Spinal cord (tissue), 10 donors: Measurements from ENCODE around the gene PICK1. TPM values are rescaled to one million over a fixed set of nuclear protein-coding genes. Genes with fewer than 3 reads are reported as not detected.

Experiments
- DNase-seq, 6 donors: peaks; one replicate each; pipeline versions ENCODE4 v3.0.0 to v3.0.0-alpha.2; 2013 to 2015; ENCODE audit warnings: low spot score in 6 of 6, low read depth in 4 of 6
- H3K27ac ChIP-seq: one replicate; pipeline ENCODE4 v1.5.1; 2013; ENCODE audit warnings: low read depth, low read length, control low read depth
- H3K27me3 ChIP-seq: one replicate; pipeline ENCODE4 v1.6.1; 2013; ENCODE audit warnings: low read length; ENCODE audit not compliant: control insufficient read depth, insufficient read depth
- H3K36me3 ChIP-seq: one replicate; pipeline ENCODE4 v1.6.1; 2013; ENCODE audit warnings: low read length; ENCODE audit not compliant: control insufficient read depth, insufficient read depth
- H3K4me1 ChIP-seq: one replicate; pipeline ENCODE4 v1.6.1; 2013; ENCODE audit warnings: low read length; ENCODE audit not compliant: control insufficient read depth, insufficient read depth
- H3K4me3 ChIP-seq: one replicate; pipeline ENCODE4 v1.5.1; 2013; ENCODE audit warnings: low read depth, low read length, control low read depth
- H3K9me3 ChIP-seq: one replicate; pipeline ENCODE4 v1.6.1; 2013; ENCODE audit warnings: low read length; ENCODE audit not compliant: control insufficient read depth, insufficient read depth
- WGBS: methylation state at CpG from one replicate; pipeline ENCODE4 v1.1.5; 2013; ENCODE audit warnings: missing lambda C conversion rate; ENCODE audit not compliant: insufficient coverage; 5-methylcytosine and 5-hydroxymethylcytosine counted together
- long read RNA-seq, 4 donors: transcript quantifications; one replicate each; lab custom pipeline, GENCODE V29; 2026
- polyA plus RNA-seq, 2 donors: library from polyadenylated mRNA; unstranded; fragments of 120-200 nt; gene quantifications; one replicate each; pipeline ENCODE4 v1.2.1, GENCODE V29; 2013; ENCODE audit not compliant: insufficient read length in 2 of 2
- total RNA-seq, 2 donors: library from RNA; depleted of rRNA in 1 of 2; stranded (reverse); fragments of 120-200 nt in 1 of 2; fragments of >200 nt in 1 of 2; gene quantifications; one replicate each; pipeline versions ENCODE4 v1.2.3 to v1.2.4, GENCODE V29; 2013 to 2014
- donor health status: healthy.

The PICK1 gene
- total RNA-seq (10 to 100 TPM; 21.7 to 37.0 TPM), polyA plus RNA-seq (10 to 100 TPM; 32.8 to 48.6 TPM)
- long read RNA-seq, donor 1, partial matches to known transcripts: 9 of 15 reads
- long read RNA-seq, donor 1, other reads (novel, unspliced or antisense): 0 of 15 reads
- long read RNA-seq, donor 2, partial matches to known transcripts: 0 of 2 reads
- long read RNA-seq, donor 2, other reads (novel, unspliced or antisense): 0 of 2 reads
- long read RNA-seq, donor 3, partial matches to known transcripts: 0 of 1 reads
- long read RNA-seq, donor 3, other reads (novel, unspliced or antisense): 0 of 1 reads
- long read RNA-seq, donor 4, partial matches to known transcripts: 0 of 3 reads
- long read RNA-seq, donor 4, other reads (novel, unspliced or antisense): 0 of 3 reads

- Histone ChIP-seq H3K27me3 (no peaks in the 10 kb centered on the region), H3K4me1 (peaks cover 33% of the 10 kb centered on the region), H3K9me3 (no peaks in the 10 kb centered on the region), H3K36me3 (peaks cover 24% of the 10 kb centered on the region), H3K27ac (peak within 1 kb of the TSS; percentile 85), H3K4me3 (peak within 1 kb of the TSS; percentile 73)
- under 1% methylated on average over 35 of the region's 47 CpGs for WGBS
- DNase-seq: peak in 5 of 6 donors; percentile 83 to 99 (median 87)
Measured at GRCh38 chr22:38056969-38057891, at the start of gene PICK1. PICK1 (plus strand) TSS chr22:38057404; CDS start chr22:38057810, 406 bp downstream.

- Histone ChIP-seq H3K27ac (no peak overlapping the region), H3K4me3 (no peak overlapping the region), H3K9me3 (no peaks in the 10 kb centered on the region), H3K27me3 (no peaks in the 10 kb centered on the region), H3K36me3 (peaks cover 15% of the 10 kb centered on the region), H3K4me1 (peaks cover 17% of the 10 kb centered on the region)
- WGBS: 78% methylated on average over 10 of the region's 14 CpGs
- no peak for DNase-seq
Measured at GRCh38 chr22:38009000-38009806, 48.0 kb upstream of the PICK1 start.

DNA sequence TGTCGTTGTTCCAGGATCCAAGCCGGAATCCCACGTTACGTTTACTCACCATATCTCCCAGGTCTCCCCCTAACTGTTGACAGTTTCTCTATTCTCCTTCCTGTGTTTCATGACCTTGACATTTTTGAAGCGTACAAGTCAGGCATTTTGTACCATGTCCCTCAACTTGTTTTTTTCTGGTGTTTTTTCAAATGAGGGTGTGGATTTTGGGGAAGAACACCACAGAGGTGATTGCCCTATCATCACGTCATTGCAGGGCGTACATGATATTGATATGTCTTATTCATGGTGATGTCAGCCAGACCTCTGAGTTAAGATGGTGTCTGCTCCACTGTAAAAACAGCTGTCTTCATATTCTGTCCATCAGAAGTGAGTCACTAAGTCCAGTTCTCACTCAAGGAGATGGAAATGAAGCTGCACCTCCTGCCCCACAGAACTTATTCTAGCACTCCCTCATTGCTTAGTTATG, 44.6 kb upstream of the PICK1 start:
- peaks cover 1% of the 10 kb centered on the region for H3K36me3 ChIP-seq
- no peak overlapping the region for H3K4me3 ChIP-seq
- H3K27ac ChIP-seq: no peak overlapping the region
- peaks cover 28% of the 10 kb centered on the region for H3K4me1 ChIP-seq
- H3K27me3 ChIP-seq: no peaks in the 10 kb centered on the region
- no CpG with 5 or more reads among the region's 7 CpGs for WGBS
- DNase-seq: no peak
- no peaks in the 10 kb centered on the region for H3K9me3 ChIP-seq

DNA sequence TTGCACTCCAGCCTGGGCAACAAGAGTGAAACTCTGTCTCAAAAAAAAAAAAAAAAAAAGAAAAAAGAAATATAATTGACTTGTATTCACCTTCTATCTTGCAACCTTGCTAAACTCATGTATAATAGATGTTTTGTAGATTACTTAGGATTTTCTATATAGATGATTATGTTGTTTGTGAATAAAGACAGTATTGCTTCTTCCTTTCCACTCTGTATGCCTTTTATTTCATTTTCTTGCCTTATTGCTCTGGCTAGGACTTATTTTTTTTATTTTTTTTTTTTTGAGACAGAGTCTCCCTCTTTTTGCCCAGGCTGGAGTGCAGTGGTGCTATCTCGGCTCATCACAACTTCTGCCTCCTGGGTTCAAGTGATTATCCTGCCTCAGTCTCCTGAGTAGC, 43.1 kb upstream of the PICK1 start:
- Histone ChIP-seq H3K4me3 (no peak overlapping the region), H3K27ac (no peak overlapping the region), H3K27me3 (no peaks in the 10 kb centered on the region), H3K36me3 (peaks cover 6% of the 10 kb centered on the region), H3K4me1 (peaks cover 40% of the 10 kb centered on the region), H3K9me3 (no peaks in the 10 kb centered on the region)
- 100% methylated on average over 1 of the region's 1 CpG for WGBS
- no peak for DNase-seq

GRCh38 chr22:38016182-38017151, 40.7 kb upstream of the PICK1 start:
- Histone ChIP-seq H3K27ac (peak overlapping the region; percentile 94), H3K36me3 (peaks cover 11% of the 10 kb centered on the region), H3K9me3 (no peaks in the 10 kb centered on the region), H3K27me3 (no peaks in the 10 kb centered on the region), H3K4me1 (peaks cover 55% of the 10 kb centered on the region), H3K4me3 (no peak overlapping the region)
- DNase-seq: peak in 5 of 6 donors; percentile 70 to 94 (median 76)
- WGBS: 11% methylated on average over 27 of the region's 33 CpGs

DNA sequence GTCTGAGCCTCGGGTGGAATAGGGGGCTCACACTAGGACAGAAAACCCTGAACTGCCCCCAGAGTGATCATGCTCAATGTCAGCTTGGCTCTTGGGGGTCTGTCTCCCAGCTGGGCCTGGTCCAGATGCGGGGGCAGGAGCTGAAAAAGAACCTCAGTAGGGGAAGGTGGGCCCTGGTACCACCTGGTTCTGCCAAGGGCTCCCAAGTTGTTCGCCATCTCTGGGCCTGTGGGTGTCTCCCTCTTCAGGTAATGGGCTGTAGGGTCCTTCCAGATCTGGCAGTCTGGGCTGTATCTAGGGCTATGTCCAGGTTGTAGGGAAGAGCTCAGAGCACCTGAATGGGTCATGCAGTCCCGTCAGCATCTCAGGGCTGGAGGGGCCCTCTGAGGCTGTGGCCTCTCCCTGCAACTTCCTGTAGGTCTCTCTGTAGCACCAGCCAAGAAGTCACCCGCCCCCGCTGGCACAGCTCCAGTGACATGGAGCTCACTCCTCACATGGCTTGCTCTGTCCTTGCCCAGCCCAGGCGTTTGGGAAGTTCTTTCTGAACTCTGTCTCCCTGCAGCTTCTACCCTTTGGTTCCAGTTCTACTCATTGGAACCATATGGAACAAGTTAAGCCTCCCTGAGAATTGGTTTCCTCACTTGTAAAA, 39.8 kb upstream of the PICK1 start:
- DNase-seq: peak in 3 of 6 donors; percentile 60 to 84 (median 79)
- H3K4me1 ChIP-seq: peaks cover 55% of the 10 kb centered on the region
- H3K27ac ChIP-seq: peak overlapping the region; percentile 94

GRCh38 chr22:38017939-38018885, 39.0 kb upstream of the PICK1 start:
- Histone ChIP-seq H3K4me3 (no peak overlapping the region), H3K9me3 (no peaks in the 10 kb centered on the region), H3K27ac (peak overlapping the region; percentile 94), H3K27me3 (no peaks in the 10 kb centered on the region), H3K4me1 (peaks cover 62% of the 10 kb centered on the region), H3K36me3 (peaks cover 11% of the 10 kb centered on the region)
- DNase-seq: no peak
- 88% methylated on average over 12 of the region's 12 CpGs for WGBS

More for the DNA sequence above, 39.8 kb upstream of the PICK1 start:
- peaks cover 11% of the 10 kb centered on the region for H3K36me3 ChIP-seq
- no peak overlapping the region for H3K4me3 ChIP-seq
- 39% methylated on average over 7 of the region's 7 CpGs for WGBS
- H3K9me3 ChIP-seq: no peaks in the 10 kb centered on the region
- H3K27me3 ChIP-seq: no peaks in the 10 kb centered on the region
